ENCODE data around the gene MFSD2A.

DNA sequence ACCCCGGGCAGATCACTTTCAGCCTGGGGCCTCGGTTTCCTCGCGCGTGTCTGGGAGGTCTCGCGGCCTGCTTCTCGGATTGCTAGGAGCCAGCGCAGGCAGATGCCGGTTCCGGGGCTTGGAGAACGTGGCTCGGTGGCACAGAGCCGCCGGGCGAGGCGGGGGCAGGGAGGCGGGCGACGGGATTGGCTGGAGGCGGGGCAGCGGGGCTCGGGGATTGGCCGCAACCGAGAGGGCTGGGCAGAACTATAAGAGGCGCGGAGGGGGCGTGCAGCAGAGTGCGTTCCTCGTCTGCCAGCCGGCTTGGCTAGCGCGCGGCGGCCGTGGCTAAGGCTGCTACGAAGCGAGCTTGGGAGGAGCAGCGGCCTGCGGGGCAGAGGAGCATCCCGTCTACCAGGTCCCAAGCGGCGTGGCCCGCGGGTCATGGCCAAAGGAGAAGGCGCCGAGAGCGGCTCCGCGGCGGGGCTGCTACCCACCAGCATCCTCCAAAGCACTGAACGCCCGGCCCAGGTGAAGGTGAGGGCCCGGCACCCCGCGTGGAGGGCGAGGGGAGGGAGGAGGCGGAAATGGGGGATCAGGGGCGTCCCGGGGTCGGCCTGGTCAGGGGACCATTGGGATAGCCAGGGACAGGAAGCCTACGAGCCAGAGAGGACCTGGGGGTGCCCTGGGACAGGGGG, at the start of gene MFSD2A:
- TF ChIP-seq, protein P1, sequence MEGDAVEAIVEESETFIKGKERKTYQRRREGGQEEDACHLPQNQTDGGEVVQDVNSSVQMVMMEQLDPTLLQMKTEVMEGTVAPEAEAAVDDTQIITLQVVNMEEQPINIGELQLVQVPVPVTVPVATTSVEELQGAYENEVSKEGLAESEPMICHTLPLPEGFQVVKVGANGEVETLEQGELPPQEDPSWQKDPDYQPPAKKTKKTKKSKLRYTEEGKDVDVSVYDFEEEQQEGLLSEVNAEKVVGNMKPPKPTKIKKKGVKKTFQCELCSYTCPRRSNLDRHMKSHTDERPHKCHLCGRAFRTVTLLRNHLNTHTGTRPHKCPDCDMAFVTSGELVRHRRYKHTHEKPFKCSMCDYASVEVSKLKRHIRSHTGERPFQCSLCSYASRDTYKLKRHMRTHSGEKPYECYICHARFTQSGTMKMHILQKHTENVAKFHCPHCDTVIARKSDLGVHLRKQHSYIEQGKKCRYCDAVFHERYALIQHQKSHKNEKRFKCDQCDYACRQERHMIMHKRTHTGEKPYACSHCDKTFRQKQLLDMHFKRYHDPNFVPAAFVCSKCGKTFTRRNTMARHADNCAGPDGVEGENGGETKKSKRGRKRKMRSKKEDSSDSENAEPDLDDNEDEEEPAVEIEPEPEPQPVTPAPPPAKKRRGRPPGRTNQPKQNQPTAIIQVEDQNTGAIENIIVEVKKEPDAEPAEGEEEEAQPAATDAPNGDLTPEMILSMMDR (IDR thresholded peaks at IDR 0.05; ENCODE audit: low read depth, low read length, poor library complexity, severe bottlenecking): no peak
- no peak for TF ChIP-seq EZH2phosphoT487 (IDR thresholded peaks at IDR 0.05; ENCODE audit: borderline replicate concordance, low read length)
